HG02884 (cell line): Measurements from ENCODE around the gene HOXD9.

Experiments used
- ATAC-seq: cut with Tn5 transposase; IDR thresholded peaks from one replicate; pipeline ENCODE4 v1.9.1; 2021; ENCODE audit warnings: mild to moderate bottlenecking, moderate library complexity; ENCODE audit not compliant: unreplicated experiment

HOXD9 gene

GRCh38 chr2:176122683-176123410 lies at the start of gene HOXD9:
Gene HOXD9 (plus strand): TSS chr2:176122719. CDS start chr2:176122769, 50 bp downstream.
- ATAC-seq = no peak

- ATAC-seq = no peak
Observed at GRCh38 chr2:176072951-176073904, 49.3 kb upstream of the HOXD9 start.

DNA sequence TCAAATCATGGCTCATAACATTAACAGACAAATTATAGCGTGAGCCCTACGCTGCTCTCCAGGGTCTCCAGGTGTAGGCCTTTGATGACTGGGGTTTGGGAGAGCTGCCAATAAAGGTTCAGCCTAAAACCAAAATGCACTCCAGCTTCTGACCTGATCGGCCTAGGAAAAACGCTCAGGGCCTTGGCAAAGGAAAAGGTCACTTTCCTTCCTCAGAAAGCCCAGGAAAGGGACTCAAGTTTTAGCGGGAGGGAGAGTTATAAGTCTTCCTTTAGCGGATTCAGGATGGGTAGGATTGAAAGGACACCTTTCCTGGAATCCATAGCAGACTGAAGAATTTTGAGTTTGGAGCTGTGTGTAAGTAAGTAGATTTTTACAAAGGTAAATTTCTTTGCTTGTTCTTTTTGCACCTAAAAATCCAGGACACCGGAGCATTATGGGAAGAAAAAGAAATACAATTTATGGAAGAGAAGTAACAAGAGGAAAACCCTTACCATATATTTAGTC lies 47.5 kb upstream of the HOXD9 start:
- no peak for ATAC-seq

GRCh38 chr2:176075481-176075880 lies 47.0 kb upstream of the HOXD9 start:
- ATAC-seq = no peak

DNA sequence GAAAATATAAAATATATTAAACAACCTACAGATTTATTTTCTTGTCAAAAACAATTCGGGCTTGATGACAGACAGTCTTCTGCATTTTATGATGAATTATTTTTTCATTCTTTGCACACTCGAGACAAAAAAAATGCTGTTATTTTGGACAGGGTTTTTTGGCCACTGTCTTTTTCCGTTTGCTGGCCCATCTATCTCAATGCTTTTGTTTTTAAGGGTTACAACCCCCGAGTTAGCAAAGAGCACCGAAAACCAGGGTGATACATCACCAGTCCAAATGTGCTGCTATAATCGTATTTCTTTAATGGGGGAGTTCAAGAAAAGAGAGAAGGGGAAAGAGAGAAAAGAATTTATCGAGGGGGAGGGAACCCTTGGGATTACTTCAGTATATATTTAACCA lies 46.5 kb upstream of the HOXD9 start:
- ATAC-seq = no peak

GRCh38 chr2:176076796-176077195 lies 45.7 kb upstream of the HOXD9 start:
- no peak for ATAC-seq

- no peak for ATAC-seq
Observed at GRCh38 chr2:176078541-176079284, 43.8 kb upstream of the HOXD9 start.

DNA sequence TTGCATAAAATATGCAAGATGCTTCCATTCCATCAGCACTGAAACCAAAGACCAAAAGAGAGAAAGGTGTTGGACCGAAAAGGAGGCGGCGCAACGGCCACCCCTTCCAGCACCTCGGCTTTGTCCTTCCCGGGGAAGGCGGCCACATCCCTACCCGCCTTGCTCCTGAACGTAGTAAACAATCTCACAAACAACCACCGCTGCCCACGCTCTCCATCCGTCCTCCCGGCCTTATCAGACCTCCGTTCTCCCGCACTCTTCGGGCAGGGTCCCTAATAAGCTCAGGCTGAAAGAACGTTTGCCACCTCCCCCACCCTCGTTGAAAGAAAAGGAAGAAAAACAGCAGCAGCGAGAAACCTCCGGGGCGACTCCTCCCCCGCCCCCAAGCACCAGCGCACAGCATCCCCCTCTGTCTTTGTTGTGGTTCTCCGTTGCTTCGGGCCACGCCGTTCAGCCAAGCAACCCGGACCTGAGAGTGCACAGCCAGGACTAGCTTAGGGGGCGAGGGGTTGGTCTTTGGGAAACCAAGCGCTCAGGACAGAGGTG lies 43.2 kb upstream of the HOXD9 start:
- ATAC-seq = no peak

- no peak for ATAC-seq
Observed at GRCh38 chr2:176079831-176080539, 42.5 kb upstream of the HOXD9 start.

DNA sequence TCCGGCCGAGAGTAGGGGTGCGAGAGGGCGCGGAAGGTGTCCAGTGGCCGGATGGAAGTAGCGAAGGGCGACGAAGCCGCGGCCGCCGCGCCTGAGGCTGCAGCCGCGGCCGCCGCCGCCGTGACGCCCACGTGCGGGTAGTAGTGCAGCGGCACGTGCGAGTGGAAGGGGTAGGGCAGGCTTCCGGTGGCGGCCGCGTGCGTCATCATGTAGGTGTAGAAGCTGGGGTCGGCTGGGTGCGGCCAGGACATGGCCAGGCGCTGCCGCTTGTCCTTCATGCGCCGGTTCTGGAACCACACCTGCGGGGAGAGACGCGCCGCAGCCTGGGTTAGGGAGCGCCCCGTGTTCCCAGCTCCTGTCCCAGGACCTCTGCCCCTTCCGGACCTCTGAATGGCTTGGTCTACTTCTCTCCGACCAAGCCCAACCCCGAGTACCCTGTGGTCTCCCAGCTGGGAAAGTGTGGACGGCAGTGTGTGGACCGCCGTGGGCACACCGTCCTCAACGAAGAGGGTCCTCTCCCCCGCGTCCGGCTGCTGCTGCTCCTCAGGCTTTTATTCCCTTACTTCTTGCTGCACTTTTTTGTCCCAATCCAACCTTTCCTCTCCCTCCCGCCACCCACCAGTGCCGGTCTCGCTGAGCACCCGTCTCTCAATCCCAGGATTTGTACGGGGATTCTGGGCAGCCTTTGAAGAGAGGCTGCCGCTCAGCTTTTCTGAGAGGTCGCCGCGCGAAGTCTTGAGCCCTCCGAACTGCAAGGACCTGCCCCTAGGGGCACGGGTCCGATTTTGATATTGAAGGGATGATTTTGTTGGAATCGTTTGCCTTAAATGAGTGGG lies 41.8 kb upstream of the HOXD9 start:
- no peak for ATAC-seq

DNA sequence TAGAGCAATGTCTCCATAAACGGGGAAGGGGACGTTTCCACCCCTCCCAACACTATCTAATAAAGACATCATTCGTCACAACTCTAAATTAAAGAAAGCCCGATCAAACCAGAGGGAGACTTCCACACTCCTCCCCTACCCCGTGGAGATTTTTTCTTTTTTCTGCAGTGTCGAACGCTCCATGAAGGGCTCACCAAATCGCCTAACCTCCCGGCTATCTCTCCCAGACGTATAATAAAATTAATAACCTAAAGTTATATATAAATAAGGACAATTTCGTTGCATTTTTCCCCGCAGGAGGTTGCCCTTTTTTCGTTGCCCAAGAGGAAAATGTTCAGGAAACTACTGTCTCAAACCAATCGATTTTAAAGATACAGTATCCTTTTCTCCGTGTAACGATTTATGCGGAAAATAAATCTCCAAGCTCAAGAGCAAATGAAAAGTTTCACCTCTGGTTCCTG lies 41.1 kb upstream of the HOXD9 start:
- ATAC-seq = no peak

- ATAC-seq = no peak
Observed at GRCh38 chr2:176081837-176082524, 40.5 kb upstream of the HOXD9 start.

DNA sequence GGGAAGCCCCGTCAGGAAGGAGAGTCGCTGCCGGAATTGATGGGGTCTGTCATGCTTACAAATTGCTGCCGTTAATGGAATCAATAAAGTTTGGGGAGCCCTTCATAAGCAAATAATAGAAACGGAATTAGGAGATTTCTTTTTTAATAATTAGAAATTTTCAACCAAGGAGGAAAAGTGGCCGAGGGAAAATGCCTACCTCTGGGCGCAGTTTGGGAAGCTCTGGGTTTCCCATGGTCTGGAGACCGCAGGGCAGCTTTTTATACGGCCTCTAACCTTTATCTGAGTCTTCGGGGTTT lies 40.0 kb upstream of the HOXD9 start:
- ATAC-seq = no peak

GRCh38 chr2:176082824-176083751 lies 39.4 kb upstream of the HOXD9 start:
- ATAC-seq = no peak

DNA sequence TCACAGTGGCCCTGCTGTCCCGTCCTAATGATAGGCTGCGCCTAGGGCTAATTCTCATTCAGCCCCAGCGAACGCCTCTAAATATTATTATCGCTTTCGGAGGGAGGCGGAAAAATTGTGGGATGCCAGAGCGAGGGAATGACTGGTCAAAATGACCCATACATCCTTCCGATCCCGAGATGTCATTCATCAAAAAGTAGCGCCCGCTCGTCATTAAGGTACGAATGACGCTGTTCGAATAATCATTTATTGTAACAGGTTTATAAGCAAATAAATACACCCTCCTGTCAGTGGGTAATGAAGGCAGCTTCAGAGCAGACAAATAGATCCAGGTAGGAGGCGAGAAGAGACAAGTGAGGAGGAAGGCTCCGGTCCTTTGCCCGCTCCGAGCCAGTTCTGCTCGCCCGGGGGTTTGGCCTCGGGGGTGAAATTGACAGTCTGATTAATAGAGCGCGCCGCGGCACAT lies 38.7 kb upstream of the HOXD9 start, which contains the start of gene EVX2:
Gene EVX2 (minus strand): TSS at position 167 of the 466 bp plus-strand sequence. CDS start 186 bp downstream, outside the sequence.
- ATAC-seq = no peak

GRCh38 chr2:176084611-176085119 lies 37.9 kb upstream of the HOXD9 start:
- no peak for ATAC-seq

GRCh38 chr2:176085120-176085788 lies 37.3 kb upstream of the HOXD9 start:
- no peak for ATAC-seq
